Measurements from ENCODE around the gene SPDEF.

GRCh38 chr6:34511214-34511914 lies 44.8 kb downstream of the SPDEF start:
- TF ChIP-seq CTCF (IDR thresholded peaks at IDR 0.05) (no peak), POLR2A (IDR thresholded peaks at IDR 0.05) (no peak)
